NOMO-1 treated with DMSO at 0.1 percent for 48 hours (cell line): Measurements from ENCODE around the gene MRPS27.
"Not testable (repeated sequence)": the region's sequence is repeated elsewhere in the genome, so short reads cannot be mapped to it uniquely, and the experiment has no call there.

Source experiments
- DNase-seq: peaks from one replicate; lab custom pipeline; 2025; ENCODE audit not compliant: unreplicated experiment; lab: John Stamatoyannopoulos, UW

MRPS27 gene

DNA sequence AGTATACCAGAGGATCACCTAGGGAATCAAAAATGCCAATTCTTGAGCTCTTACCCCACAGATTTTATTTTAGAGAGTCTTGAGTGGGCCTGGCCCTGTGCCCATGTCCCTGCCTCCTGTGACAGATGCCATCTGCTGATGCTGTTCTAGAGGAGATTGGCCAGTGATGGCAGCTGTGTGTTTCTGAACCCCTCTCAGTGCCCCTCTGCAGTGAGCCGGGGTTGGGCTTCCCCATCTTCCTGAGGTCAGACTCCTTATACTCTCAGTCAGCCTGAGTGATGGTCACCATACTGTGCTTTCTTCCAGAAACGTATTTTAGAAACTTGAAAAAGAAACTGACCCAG, 6.2 kb upstream of the MRPS27 start:
- no peak for DNase-seq

DNA sequence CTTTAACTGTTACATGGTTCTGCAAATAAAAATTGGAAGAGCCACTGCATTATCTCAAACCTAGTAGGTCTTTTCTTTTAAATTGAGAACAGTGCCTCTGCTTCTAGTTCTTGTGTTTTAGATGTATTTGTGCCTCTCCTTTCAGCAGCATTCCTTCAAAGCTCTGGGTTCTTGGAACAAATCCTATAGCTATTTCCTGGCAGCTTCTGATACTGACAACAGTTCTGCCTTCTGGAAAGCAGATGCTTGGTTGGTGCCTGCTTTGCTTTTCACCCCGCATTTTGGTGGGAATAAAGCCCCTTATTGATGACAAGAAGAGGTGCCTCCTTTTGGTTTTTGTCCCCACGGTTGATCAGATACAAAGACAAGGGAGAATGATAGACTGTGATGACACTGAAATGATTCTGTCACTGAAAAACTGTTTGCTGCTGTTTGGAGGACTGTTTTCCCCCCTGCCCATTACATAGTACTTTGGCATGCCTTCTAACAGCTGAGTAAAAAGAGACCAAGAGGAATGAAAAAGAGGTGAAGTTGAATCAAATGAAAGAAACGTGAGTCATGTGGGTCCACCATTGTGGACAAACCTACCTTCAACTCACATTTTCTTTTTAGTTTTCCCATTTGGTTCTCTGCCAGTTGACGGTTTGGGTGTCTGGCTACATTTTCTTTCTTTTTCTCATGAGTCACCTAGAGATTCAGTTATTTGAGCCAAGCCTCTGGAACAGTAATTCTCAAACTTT, 5.7 kb upstream of the MRPS27 start:
- DNase-seq: no peak

DNA sequence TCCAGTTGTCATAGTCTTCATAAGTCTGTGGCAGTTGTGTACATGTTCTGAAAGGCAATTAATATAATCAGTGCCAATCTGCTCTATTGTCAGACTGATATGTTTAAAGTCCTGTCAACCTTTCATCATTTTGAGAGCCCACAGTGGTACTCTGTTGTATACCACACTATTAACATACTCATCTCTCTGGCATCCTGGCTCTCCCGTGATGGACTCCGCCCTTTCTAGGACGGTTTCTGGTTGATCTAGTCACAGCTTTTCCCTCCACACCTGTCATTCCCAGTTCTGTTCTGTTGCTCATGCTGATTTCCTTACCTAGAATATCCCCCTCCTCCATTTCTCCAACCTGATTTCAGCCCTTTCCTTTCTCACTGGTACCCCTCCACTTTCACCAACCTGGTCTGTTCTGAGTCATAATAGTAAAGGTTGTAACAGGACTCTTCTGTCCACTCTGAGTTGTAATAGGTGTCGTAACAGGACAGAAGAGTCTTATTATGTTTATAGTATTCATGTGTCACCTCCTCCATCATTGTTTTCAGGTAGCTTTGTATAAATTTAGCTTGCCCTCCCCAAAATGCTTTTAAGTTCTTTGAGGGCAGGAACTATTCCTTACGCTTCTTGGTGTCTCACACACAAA, 4.3 kb upstream of the MRPS27 start:
- no peak for DNase-seq

DNA sequence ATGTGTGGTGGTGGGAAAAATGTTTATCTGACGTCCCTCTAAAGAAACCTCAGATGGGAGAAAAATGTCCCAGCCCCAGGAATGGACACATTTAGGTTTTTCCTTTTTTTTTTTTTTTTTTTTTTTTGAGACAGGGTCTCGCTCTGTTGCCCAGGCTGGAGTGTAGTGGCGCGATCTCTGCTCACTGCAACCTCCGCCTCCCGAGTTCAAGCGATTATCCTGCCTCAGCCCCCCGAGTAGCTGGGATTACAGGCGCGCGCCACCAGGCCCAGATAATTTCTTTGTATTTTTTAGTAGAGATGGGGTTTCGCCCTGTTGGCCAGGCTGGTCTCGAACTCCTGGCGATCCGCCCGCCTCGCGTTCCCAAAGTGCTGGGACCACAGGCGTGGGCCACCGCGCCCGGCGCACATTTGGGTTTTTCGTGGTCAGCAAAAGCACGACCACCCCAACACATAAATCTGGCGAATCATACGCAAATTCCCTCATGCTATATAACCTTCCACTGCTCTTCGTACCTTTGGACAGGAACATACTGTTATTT, 535 bp downstream of the MRPS27 start:
- DNase-seq: not testable (repeated sequence)

DNA sequence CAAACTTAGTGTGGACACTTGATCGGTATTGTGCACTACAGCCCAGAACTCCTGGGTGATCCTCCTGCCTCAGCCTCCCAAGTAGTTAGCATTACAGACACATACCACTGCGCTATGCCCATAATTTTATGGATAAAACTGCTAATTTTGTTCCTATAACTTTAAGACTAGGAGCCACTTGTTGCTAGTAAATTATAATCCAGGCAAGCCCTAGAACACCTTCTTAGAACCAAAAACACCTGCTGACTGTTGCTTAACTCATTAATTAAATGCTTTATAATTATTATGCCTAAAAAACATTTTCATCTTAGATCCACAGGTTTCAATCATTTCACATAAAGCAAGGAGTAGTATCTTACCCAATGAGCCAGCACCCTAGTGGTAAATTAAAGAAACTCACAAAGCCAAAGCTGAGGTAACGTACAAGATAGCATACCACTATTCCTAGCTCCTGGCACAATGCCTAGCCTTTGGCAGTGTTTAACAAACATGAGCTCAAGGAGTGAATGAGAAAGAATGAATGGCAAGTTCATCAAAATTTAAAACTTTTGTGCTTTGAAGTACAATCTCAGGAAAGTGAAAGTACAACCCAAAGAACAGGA, 5.4 kb downstream of the MRPS27 start:
- DNase-seq: no peak

DNA sequence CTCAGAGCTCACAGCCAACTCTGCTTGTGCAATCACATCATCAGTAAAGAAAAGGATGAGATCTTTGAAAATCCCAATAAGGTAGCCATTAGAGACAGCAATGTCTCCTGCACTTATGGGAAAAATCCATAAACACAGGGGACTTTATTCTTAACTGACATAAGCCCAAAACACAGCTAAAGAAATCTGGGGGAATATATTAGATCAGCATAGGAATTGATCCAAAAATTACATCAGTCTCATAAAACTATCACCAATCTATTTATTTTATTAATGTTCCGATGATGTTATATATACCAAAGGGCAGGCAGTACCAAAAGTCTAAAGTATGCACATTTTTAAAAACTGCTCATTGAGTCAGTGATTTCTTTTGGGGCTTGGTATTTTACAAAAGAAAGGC, 6.9 kb downstream of the MRPS27 start:
- no peak for DNase-seq

DNA sequence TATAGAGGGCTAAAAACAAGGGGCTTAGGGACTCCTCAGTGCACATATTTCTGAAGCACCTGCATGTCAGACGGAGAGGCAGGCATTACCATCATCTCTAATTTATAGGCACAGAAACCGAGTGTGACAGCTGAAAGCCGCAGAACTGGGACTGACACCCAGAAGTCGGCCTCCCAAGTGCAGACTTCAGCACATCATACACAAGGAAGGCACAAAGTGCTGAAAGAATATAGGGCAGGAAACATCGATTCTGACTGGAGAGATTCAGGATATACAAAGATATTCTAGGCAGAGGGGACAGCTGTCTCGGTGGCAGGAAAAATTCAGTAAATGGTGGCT, 11.2 kb downstream of the MRPS27 start:
- no peak for DNase-seq

DNA sequence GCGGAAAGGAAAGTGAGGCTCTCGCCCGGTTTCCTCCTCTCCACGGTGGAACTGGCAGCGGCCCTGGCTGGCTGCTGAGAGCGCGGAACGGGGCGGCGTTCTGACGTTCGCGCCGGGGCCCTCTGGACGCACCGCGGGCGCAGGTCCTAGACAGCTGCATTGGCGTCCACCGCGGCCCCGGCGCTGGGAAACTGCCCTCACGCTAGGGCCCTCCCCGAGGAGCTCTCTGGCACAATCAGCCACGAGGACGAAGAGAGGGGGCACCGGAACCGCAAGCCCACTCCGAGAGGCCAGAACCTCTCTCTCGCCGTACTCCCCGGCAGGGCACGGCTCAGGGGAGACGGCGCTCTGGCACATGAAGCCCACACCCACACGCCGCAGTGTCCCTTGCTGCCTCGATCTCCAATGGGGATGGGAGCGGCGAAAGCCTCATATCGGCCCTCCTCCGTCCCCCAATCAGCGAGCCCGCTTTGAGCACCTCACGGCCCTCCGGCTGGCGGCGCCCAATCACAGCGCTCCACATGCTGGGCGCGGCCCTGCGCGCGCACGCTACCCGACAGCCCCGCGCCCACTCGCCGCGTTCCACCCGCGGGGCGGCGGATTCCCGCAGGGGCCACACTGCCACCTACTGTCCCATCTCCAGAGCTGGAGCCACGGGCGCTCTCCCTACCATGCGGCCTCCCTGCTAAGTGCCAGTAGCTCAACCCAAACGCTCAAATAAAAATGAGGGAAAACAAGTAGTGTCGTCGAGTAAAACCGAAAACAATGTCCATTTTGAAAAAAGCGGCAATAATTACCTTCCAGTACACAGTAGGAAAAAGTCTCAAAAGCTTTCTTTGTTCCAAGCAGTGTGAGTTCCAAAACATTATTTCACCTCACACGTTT, 11.8 kb downstream of the MRPS27 start:
- DNase-seq: peak; percentile 95

DNA sequence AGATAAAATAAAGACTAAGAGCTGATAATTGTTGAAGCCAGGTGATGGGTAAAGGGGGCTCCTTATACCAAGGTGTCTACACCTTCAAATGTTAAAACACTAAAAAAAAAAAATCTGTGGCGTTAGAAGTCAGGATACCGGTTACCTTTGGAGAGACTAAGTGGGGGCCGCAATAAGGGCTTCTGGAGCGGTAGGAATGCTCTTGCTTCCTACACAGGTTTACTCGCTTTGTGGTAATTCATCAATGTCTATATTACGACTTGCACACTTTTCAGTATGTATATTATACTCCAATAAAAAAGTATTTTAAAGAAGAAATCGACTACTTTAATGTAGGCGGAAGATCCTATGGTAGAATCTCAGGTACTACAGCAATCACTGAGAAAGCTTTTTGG, 12.5 kb downstream of the MRPS27 start:
- DNase-seq: no peak

DNA sequence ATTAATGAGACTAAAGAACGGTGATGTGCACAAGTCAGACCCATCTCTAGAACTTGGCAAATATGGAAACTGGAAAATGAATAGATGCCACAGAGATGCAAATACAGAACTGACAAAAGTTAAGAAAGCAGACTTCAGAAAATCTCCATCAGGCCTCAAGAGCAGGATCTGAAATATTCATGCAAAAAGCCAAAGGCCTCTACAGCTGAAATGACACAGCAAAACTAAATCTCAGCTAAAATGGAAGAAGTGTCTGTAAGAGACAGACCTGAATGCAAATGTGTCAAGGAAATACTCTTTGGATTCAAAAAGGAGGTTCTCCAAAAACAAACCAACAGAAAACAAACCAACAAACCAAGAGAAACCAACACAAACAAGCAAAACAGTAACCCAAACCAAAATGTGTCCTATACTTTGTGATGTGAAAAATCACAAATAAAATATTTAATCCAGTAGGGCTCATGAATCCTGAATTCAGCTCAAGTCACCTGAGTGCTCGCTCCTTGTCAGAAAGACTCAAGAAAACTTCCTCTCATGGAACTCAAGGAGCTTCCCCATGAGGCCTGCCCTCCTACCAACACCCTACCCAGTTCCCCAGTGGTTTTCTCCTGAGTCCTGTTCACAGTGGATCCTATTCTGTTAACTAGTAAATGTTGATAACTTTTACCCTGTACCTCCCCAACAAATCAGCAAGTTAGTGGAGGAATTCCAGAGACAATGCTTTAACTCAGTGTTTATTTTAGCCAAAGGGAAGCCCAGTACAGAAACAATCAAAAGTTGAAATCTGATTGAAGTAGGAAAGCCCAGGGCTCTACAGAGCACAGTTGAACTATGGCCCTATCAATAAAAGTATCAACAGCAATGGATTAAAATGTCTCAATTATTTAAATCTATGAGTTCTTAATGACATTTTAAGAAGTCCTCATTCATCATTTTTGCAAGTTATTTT, 14.6 kb downstream of the MRPS27 start:
- no peak for DNase-seq

DNA sequence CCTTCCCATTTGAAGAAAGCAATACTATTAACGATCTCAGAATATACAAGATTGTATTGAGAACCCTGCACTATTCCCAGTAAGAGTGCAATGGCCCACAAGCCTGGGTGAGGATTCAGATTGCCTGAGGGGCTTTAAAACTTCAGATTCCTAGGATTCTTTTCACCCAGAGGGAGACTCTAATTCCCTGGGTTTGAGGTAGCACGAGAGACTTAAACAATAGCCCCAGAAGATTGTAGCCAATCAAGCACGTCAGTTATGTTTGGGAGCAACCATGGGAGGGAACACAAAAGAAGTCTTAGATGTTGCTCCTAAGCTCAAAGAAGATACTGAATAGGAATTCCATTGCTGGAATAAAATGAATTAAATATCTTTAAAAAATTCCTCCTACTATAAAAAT, 17.9 kb downstream of the MRPS27 start:
- no peak for DNase-seq

DNA sequence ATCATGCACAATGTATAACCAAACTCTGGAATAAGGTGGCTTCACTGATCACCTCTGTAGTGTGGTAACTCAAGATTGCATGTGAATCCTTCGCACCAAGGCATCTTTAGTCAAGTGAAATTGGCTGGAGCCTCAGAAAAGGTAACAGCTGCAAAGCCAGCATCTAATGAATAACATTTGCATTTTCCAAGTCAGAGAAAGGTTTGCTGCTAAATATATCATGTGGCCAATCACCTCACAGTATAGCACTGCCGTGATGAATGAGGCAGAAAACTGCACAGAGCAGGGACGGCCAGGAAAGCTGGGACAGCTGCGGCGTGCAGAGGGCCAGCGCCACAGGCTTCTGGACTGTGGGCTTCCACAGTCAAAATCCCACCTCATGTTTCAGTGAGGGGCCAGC, 18.5 kb downstream of the MRPS27 start:
- no peak for DNase-seq

DNA sequence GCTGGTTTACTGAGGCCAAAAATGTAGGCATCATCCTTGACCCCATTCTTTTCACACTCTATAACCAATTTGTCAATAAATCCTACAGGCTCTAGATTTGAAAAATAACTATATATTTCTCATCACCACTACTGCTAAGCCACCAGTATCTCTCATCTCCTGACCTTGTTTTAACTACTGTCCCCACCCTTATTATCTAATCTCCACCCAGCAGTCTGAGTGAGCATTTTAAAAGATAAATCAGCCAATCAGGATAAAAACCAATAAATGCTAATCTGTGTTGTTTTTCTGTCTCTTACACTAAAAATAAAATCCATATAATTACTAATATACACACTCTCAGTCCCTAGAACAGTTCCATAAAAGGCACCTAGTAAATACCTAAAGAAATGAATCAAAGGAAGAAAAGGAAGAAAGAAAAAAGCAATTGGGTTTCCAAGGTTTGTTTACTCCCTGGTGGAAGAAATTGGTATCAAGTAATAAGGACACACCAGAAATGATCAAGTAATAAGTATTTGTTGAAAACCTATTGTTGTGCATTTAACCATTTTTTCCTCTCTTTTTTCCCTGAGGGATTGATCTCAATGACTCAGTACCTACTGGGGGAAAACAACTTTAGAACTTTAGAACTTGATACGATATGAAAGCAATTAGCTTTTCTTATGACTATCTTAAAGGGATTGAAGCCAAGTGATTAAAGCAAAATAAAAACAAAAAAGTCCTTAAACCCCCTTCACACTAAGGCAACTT, 19.3 kb downstream of the MRPS27 start:
- no peak for DNase-seq

DNA sequence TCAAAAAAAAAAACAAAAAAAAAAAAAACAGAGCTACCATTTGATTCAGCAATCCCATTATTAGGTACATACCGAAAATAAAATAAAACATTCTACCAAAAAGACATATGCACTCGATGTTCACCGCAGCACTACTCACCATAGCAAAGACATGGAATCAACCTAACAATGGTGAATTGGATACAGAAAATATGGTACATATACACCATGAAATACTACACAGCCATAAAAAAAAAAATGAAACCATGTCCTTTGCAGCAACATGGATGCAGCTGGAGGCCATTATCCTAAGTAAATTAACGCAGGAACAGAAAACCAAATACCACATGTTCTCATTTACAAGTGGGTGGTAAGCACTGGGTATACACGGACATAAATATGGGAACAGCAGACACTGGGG, 21.3 kb downstream of the MRPS27 start:
- no peak for DNase-seq

DNA sequence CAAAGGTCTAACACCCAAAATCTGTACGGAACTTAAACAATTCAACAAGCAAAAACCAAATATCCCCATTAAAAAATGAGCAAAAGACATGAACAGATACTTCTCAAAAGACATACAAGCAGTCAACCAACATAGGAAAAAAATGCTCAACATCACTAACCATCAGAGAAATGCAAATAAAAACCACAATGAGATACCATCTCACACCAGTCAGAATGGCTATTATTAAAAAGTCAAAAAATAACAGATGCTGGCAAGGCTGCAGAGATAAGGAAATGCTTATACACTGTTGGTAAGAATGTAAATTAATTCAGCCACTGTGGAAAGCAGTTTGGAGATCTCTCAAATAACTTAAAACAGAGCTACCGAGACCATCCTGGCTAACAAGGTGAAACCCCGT, 21.9 kb downstream of the MRPS27 start:
- not testable (repeated sequence) for DNase-seq

DNA sequence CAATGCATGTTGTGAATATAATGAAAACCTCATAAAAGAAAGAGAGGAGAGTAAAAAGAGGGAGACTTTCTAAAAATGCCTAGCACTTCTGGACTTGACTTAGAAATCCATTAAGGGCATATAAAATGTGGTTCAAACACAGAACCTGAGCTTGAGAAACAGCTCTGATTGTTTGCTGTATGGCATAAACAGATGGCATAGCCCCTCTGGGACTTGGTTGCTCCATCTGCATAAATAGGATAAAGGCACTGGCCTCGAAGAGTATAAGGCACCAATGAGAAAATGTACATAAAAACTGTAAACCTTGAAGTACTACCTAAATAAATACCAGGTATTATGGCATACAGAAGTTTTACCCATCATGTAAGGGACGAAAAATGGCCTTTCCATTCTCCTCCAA, 23.8 kb downstream of the MRPS27 start:
- DNase-seq: no peak

DNA sequence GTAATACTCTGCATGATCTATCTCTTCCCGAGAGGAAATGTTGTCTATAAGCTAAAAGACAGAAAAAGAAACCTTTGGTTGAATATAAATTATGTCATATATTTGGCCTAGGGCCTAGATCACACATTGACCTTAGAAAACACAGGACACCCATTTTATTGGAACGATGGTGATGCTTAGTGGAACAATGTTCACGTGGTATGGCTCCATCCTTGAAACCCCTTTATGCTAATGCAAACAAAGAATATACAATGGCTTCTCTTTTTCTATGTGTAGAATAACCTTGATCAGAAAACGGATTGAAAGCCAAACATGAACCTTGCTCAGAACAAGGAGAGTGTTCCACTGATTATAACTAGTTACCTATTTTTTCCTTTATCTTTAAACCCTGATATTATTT, 24.5 kb downstream of the MRPS27 start:
- no peak for DNase-seq

DNA sequence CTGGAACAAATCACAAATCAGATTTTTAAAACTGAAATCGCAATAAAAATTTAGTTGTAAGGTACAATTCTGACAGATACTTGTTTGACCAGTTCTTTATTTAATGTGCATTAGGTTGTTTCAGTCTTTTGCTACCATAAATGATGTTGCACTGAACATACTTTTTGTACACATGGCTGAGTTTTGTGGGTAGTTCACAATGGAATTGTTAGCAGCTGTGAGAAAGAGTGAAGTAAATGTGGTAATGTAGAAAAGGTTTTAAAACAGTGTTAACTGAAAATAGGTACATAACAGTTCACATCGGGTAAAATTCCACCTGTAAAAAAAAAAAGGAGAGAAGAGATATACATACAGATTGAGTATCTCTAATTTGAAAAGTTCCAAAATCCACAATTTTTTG, 25.6 kb downstream of the MRPS27 start:
- no peak for DNase-seq

DNA sequence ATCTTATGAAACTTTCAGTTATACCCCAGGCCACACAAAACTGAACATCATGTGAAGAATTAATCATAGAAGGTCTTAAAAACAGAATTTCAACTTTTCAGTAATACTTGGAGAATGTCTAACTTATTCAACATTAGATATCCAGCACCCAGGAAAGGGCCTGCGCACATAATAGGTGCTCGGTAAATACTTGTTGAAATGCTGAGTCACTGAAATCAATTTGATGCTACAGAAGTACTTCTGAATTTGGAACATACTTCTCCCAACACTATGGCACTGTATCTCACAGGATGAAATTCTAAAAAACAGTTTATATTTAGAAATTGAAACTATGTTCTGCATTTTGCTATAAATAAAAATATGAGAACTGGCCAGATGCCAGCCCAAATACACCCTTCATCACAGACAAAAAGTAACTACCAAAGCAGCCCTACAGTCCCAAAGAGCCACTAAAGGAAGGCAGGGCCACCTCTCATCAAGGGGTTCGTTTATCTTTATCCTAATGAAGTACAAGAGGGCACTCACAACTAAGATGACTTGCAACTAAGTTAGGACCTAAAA, 26.5 kb downstream of the MRPS27 start:
- no peak for DNase-seq
